IPS-NIHi7 (cell line): Measurements from ENCODE around the gene CHPF.

Experiments
- DNase-seq: peaks from one replicate; pipeline ENCODE4 v3.0.0; 2012; ENCODE audit warnings: mixed read lengths; ENCODE audit errors: extremely low spot score

CHPF gene

DNA sequence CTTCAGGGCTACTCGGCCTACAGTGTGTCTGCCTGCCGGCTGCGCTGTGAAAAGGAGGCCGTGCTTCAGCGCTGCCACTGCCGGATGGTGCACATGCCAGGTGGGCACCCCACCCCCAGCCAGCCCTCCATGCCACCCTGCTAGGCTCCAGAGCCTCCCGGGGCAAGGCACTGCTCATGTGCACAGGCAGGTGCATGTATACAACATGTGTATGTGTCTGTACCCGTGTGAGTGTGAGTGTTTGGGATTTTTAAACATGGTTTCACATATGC, 11.3 kb downstream of the CHPF start:
- no peak for DNase-seq

DNA sequence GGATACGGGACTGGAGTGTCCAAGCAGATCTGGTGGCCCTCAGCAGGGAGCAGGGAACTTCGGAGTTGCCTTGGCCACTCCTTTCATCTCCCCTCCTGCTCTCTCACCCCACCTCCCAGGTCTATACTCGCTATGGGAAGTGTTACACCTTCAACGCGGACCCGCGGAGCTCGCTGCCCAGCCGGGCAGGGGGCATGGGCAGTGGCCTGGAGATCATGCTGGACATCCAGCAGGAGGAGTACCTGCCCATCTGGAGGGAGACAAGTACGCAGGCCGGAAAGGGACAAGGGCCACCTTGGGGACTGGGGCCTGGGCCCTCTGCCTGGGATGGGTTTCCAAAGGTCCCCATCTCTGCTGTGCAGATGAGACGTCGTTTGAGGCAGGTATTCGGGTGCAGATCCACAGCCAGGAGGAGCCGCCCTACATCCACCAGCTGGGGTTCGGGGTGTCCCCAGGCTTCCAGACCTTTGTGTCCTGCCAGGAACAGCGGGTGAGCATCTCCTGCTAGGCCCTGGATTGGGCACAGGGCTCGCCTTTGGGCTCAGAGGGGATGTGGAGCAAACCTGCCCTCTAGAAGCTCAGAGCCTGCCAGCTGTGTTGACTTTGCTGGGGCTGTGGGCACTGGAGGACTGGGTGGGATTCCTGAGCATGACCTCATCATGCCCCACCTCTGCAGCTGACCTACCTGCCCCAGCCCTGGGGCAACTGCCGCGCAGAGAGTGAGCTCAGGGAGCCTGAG, 11.8 kb downstream of the CHPF start:
- no peak for DNase-seq

DNA sequence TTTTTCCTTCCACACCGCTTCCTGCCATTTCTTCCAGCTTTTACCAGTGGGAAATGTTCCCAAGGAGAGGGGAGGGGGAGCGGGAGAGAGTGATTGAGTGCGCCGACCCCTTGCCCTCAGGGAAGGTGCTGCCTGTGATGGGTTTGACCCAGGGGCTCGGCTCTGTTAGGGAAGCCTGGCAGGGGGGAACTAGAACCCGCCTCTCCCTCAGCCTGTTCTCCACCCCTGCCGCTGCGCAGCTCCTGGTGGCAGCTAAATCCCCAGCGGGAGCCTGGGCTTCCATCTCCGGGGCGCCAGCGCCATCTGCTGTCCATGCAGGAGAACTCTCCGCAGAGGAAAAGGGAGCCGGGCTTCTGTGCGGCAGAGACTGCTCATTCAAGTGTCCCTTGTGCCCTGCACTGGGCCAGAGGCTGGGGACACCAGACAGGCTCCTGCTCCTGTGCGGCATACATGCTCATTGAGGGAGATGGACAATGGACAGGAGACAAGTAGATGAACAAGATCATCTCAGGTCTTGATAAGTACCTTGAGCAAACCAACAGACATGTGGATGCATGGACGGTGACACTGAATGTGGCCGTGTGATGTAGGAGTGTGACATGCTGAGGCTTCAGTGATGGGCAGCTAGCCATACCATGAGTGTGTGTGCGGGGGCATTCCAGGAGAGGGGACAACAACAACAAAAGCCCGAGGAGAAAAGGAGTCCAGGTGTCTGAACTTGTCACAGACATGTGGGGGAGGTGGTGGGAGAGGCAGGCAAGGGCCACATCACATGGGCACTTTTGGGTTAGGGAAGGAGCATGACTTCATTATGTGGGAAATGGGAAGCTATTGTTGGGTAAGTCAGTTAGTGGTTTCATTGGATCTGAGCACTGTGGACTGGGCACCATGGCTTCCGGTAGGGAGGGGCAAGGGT, 13.3 kb downstream of the CHPF start:
- peak; percentile 88 for DNase-seq

DNA sequence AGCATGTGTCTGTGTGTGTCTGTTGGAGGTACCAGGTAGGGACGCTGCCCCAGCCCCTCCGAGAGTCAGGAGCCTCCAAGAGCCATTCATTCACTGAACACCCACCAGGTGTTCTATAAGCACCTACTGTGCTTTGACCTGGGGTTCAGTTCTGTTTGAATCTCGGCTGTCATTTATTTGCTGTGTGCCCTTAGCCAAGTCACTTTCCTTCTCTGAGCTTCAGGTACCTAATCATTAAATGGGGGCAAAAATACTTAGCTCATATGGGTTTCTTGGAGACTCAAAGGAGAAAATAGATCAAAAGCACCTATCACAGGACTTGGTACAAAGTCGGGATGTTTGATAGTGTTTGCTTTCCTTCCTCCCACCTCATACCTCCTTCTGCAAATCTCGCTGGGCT, 16.1 kb downstream of the CHPF start:
- no peak for DNase-seq

DNA sequence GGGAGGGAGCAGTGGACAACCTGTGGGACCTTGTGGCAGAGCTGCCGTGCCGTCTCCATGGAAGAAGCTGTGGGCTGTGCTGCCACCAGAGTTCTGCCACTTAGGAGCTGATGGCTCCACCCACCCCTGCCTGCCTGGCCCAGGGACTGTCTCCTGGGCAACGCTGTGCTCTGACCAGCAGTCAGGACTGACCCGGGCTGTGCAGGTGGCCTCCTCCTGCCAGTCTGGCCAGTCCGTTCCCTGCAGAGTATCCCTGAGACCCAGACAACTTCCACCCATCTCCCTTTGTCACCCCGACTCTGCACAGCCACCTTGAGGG, 16.6 kb downstream of the CHPF start:
- no peak for DNase-seq

DNA sequence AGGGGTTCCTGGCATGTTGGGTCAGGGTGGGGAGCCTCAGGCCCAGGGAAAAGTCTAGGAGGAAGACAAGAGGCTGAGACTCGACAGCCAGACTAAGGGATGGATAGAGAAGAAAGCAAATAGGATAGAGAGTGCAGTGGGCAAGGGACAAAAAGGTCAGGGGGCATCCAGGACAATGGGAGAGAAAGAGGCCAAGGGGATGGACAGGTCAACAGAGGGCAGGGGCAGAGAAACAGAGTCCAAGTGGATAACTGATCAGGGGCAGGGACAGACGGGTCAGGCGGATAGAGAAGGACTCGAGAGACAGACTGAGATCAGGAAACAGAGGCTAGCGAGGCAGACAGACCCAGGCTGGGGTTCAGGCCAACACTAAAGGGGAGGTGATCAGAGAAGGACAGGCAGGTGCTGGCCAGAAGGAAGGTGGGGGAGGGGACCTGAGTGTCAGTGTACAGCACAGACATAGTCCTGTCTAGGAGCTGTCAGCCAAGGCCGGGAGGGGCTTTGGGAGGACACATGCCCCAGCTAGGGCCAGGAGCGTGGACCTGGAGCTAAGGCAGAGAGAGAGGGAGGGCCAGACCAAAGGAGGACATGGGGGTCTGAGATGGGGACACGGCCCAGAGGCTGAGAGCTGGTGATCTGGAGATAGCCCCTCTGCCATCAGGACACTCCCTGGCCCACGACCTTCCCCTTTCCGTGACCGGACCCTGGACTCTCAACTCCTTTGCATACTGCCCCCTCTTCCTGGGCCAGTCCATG, 17.1 kb downstream of the CHPF start:
- no peak for DNase-seq

DNA sequence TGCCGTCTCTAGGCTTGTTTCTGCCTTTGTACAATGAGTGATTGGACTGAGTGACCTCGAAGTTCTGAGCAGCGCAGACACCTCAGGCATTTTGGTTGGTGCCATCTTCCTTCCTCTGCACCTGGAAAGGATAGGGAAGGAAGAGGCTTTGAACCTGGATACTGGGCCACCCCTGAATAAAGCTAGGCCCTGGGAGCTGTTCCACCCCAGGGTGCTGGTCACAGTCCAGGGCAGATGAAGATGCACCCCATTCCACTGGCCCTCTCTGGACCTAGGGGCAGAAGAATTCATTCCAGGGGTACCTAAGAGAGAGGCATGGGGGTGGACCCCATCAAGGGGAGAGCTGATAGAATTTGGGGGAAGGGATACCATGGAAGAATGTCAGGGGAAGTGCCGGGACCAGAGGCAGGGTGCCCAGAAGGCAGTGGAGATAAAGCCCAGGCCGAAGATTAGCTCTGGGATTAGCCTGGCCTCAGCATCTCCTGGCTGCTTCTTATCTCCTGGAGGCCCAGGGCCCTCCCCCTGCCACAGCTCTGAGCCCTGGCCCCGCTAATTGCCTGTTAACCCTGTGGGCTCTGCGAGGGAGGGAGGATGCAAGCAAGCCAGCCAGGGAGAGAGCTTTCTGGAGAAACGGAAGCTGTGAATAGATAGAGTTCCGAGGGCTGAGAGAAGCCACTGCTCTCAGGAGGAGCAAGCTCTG, 17.9 kb downstream of the CHPF start:
- DNase-seq, result peak; percentile 50

DNA sequence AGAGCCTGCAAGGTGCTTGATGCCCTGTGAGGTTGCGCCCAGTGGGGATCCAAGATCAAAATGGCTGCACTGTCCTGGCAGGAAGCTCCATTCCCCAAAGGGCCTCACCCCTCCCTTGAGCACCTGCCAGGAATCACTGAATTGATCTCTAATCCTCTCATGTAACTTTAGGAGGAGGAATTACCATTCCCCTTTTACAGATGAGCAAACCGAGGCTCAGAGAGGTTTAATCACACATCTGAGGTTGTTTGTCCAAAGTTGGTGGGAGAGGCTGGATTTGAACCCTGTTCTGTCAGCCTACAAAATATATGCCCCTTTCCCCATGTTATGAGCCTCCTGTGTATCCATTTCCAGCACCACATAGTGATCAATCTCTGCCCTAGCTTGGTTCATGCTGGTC, 18.8 kb downstream of the CHPF start:
- no peak for DNase-seq

DNA sequence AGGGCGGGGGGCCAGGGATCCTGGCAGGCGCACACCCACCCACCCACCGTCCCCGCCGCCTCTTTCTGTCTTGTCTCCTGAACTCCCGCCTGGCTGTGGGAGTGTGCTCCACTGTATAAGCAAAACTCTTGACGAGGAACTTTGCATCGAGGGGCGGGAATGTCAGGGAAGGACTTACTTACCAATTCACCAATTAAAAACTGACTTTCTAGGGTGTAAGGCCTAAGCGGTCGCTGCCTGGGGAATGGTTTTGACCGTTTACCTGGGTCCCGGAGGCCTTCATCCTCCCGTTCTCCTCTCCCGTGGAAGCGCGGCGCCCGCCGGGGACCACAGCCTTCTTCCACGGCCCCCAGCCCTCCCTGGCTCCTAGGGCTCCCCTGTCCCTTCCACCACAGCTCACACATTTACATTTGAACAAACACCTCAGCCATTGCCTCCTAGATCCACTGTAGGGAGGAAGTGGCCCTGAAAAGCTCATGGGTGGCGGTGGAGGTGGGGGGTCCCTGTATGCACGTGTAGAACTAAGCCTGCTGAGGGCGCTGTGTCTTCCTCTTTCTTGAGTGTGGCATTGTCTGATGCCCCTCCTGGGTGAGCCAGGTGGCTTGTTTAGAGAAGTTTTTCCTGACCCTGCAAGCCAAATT, 20.5 kb downstream of the CHPF start:
- DNase-seq, result peak; percentile 51

DNA sequence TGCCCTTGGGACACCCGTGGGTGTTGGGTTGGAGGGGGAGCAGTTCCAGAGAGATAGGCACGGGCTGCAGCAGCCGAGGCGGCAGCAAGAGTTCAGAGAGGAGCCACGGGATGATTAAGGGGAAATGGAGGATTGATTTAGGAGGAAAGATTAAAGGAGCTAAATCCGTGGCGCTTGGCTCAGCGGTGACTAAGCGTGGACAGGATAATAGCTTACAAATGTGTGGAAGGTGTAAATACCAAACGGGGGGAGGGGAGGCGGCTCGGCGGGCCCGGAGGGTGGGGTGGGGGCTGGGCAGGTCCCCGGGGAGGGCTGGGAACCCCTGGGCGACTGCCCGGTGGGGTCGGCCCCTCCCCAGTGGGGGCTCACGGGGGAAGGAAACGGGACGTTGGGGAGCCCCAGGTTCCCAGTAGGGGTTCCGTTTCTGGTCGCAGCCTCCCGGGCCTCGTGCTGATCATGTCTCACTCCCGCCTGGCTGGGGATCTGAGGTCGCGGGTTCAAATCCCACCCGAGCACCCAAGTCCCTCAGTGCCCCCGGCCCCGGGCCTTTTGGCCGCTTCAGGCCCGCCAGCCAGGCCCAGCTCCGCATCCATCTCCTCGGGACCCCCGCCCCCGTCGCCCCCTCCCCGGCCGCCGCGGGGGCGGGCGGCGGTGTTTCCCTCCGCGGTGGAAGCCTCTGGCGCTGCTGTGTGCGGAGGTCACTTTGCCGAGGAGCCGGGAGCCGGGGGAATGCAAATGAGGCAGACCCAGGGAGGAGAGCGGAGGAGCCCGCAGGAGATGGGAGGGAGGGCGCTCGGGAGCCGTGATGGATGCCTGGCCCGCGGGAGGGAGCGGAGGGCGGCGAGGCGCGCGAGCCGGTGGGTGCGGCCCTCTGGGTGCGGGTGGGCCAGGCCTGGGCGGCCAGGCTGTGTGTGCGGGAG, 21.2 kb downstream of the CHPF start:
- peak; percentile 81 for DNase-seq

DNA sequence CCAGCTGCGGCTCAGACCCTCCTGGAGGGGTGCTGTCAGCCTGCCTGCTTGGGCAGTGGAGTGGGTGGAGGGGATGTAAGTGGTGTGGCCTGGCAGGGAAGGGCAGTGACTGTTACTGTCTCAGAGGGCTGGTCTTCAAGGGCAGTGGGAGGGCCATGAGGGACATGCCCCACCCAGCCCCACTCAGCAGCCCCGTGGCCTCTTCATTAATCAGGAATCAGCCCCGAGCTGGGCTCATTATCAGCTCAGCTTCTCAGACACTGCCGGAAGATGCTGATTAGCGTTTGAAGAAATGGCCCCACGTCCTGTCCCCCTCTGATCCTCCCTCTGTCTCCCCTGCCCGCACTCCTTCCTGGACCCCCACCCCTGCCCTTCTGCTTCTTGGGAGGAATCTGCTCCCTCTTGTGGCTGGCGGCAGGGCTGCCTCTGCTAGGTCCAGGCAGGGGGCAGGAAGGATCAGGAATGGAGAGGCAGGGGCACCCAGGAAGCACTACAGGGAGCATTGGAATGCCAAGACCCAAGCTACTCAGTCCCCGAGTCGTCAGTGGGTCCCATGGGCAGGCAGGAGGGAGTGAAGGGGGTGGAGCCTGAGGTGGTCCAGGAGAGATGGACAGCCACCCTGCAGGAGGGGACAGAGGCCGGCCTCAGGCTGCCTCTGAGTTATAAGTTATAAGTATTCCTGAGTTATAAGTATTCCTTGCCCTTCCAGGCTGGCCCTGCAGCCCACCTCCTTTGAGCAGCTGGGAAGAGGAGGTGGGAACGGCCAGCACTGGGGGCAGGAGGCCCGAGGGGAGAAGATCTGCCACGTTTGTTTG, 22.3 kb downstream of the CHPF start:
- DNase-seq, result peak; percentile 90

DNA sequence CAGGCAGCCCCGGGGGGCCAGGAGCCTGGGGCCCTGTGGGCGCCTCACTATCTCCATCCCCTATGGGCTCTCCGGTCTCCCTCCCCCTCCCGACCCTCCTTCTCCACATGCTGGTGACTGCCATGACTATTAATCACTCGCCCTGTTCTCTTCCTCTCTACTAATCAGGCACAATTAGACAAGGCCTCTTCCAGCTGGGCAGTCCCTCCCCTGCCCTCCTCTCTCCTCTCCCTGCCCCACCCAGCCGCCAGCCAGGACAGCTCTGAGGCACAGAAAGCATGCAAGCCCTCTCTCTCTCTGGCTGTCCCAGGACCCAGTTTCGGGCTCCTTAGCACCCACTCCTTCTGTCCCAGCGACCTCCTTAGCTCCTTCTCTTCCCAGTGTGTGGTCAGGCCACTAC, 23.5 kb downstream of the CHPF start:
- no peak for DNase-seq

DNA sequence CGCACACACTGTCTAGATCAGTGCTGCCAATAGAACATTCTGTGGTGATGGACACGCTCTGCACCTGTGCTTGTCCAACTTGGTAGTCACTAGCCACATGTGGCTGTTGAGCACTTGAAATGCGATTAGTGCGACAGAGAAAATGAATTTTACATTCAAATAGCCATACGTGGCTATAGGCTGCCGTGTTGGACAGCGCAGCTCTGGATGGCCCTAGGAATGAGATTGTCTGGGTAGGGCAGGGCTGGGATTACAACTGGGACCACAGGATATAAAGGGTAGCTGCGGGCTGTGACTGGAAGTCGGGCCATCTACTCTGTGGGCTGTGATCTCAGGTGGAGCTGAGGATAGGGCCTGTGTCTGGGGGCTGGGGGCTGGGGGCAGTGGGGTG, 24.1 kb downstream of the CHPF start:
- DNase-seq, result no peak

DNA sequence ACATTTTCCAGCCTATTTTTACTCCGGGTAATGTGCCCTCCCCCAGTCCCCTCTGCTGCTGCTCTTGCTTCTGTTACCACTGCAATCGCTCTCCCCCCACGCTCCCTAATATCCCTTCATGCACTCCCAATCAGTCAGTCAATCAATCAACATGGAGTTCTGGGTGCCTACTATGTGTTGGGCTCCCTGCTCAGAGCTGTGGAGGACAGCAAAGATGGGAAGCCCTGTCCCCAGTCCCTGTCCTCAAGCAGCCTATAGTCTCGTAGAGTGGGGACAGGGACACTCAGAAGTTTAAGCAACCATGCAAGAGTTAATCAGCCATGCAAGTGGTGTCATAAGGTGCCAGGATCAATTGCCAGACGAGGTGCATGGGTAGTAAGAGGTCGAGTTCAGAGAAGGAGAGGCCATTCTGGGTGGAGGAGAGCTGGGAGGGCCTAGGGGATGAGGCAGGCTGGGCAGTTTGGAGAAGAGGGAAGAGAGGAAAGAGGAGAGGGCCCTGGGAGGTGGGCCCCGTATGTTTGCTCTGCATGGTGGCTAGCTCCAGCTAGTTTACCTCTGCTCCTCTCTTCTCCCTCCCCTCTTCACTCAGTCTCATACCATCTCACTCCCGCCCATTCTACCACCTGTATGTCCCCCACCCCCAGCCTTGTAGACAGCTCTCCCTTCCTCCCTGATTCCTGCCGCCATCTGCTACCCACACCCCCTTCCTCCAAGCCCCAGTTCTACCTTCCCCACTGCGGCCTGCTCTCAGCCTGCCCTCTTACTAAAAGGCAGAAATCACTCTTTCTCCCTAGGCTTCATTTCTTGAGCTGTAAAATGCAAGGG, 25.4 kb downstream of the CHPF start:
- DNase-seq, result no peak

DNA sequence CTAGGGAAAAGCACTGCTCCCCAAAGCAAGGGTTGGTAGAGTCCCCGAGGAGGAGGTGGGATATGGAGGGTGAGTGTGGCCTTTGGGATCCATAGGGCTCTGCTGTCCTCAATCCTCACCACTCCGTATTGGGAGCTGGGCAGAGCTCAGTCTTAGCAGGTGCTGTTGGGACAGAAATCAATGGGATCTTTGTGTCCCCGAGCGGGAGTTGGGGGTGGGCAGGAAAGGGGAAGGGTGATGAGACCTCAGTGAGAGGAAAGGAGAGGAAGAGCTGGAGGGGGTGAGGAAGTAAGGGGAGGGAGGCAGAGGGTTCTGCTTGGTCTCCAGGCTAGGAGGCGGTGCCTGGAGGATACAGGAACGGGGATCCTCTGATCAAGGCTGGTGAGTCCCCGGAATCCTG, 26.7 kb downstream of the CHPF start:
- DNase-seq, result no peak

DNA sequence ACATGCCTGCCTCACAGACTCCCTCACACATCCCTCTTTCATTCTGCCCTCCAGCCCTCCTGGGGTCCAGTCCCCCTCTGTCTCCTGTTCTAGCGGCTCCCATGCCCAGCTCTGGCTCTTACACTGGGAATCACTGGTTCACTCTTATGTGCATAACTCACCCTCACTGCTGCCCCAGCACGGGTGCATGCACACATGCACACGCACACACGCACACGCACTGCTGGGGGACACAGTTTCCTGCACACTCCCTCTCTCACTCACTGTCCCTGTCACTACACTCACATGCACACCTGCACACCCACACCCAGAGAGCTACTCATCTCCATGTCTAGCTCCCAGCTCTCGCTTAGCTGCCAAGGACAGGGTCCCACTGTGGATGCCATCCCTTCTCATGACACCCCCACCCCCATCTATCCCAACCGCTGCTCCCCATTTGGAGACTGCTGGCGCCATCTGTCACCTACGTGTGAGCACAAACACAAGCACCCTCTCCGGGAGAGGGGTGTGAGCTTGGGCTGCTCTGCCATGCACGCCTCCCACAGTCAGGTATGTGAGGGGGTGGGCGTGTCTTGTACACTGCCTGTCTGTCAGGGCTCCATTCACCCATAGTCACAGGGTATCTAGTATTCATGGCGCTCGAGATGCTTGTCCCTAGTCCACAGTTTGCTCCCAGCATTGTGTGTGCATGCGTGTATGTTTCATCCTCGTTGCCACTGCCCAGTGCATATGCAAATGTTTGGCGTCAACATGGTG, 27.6 kb downstream of the CHPF start:
- no peak for DNase-seq

DNA sequence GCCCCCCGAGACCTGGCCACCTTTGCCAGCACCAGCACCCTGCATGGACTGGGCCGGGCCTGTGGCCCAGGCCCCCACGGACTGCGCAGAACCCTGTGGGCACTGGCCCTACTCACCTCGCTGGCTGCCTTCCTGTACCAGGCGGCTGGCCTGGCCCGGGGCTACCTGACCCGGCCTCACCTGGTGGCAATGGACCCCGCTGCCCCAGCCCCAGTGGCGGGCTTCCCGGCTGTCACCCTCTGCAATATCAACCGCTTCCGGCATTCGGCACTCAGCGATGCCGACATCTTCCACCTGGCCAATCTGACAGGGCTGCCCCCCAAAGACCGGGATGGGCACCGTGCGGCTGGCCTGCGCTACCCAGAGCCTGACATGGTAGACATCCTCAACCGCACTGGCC, 28.8 kb downstream of the CHPF start:
- no peak for DNase-seq

DNA sequence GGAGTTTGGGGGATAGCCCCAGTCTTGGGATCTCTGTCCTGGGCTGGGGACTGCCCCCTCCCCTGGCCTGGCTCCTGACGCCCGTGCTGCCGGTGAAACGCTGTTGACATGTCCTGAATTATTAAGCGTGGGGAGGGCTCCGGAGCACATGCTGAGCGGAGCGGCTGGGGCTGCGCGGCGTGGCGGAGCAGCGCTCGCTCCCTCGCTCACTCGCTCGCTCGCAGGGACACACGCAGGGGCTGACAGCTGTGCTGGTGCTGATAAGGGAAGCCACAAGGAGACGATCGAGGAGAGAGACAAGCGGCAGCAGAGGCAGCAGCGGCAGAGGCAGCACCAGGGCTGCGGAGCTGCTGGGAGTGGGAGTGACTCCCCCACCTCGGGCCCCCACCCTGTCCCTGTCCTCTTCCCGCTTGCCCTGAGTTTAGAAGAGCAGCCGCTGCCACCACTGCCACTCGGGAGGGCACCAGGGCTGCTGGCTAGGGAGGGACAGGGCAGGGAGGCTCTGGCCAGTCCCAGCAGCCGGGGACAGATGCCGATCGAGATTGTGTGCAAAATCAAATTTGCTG, 29.3 kb downstream of the CHPF start, which contains the start of gene ASIC4:
Gene ASIC4 (plus strand): TSS at position 287 of the 566 bp plus-strand sequence. CDS start 243 bp downstream, at position 530.
- no peak for DNase-seq
